ENCODE results near the gene PTP4A2.

GRCh38 chr1:31857863-31858262 lies 80.3 kb downstream of the PTP4A2 start:
- no peak for TF ChIP-seq CTCF (IDR thresholded peaks at IDR 0.05; ENCODE audit: borderline replicate concordance, extremely low read depth, low read length, poor library complexity, severe bottlenecking)
- no peak for TF ChIP-seq EZH2 (IDR thresholded peaks at IDR 0.05; ENCODE audit: borderline replicate concordance, low read depth, low read length, severe bottlenecking)

Data from DND-41 (cell line).